Thymus (tissue), 11 donors: ENCODE measurements around the gene TSSC4. TPM values are rescaled to one million over a fixed set of nuclear protein-coding genes. Genes with fewer than 3 reads are reported as not detected.

Source experiments
- DNase-seq, 9 donors: peaks; one replicate each; pipeline ENCODE4 v3.0.0-alpha.2; 2013; ENCODE audit warnings: low spot score in 9 of 9, low read depth in 6 of 9, missing footprints in 1 of 9
- H3K27ac ChIP-seq, 2 donors: one replicate each; pipeline ENCODE4 v1.5.1; 2013; ENCODE audit warnings: control low read depth in 1 of 2, low read depth in 1 of 2, low read length in 1 of 2, mild to moderate bottlenecking in 1 of 2, moderate library complexity in 1 of 2
- H3K27me3 ChIP-seq, 2 donors: one replicate each; pipeline ENCODE4 v1.5.1; 2013; ENCODE audit warnings: low read length in 1 of 2; ENCODE audit not compliant: control insufficient read depth in 2 of 2, insufficient read depth in 1 of 2
- H3K36me3 ChIP-seq, 2 donors: one replicate each; pipeline ENCODE4 v1.5.1; 2013; ENCODE audit warnings: low read length in 1 of 2, mild to moderate bottlenecking in 1 of 2, moderate library complexity in 1 of 2; ENCODE audit not compliant: control insufficient read depth in 2 of 2, insufficient read depth in 2 of 2
- H3K4me1 ChIP-seq, 2 donors: one replicate each; pipeline ENCODE4 v1.5.1; 2013; ENCODE audit warnings: low read length in 2 of 2; ENCODE audit not compliant: control insufficient read depth in 2 of 2, insufficient read depth in 2 of 2
- H3K4me3 ChIP-seq, 2 donors: one replicate each; pipeline ENCODE4 v1.5.1; 2013; ENCODE audit warnings: low read length in 2 of 2, control low read depth in 1 of 2, mild to moderate bottlenecking in 1 of 2
- H3K9me3 ChIP-seq, 2 donors: one replicate each; pipeline ENCODE4 v1.5.1; 2013; ENCODE audit warnings: low read length in 1 of 2, mild to moderate bottlenecking in 1 of 2; ENCODE audit not compliant: control insufficient read depth in 2 of 2, insufficient read depth in 1 of 2
- WGBS: extraction: QIAGEN DNeasy Blood & Tissue Kit; methylation state at CpG from one replicate; pipeline ENCODE4 v1.1.7; 2013; 5-methylcytosine and 5-hydroxymethylcytosine counted together
- polyA plus RNA-seq: library from polyadenylated mRNA; stranded (reverse); fragments of 200-250 nt; gene quantifications from one replicate; pipeline ENCODE4 v1.2.3, GENCODE V29; 2013
- total RNA-seq: library from RNA; stranded (reverse); fragments of 120-200 nt; gene quantifications from one replicate; pipeline ENCODE4 v1.2.4, GENCODE V29; 2013
- donor health status: healthy.

The TSSC4 gene
- total and polyA plus RNA-seq, 2 donors = 56.8 to 62.0 TPM

- peaks cover 4 to 8% of the 10 kb centered on the region in 2 donors for H3K4me1 ChIP-seq
- H3K4me3 ChIP-seq = no peak overlapping the region
- 87% methylated on average over 6 of the region's 6 CpGs for WGBS
- no peaks in the 10 kb centered on the region for H3K9me3 ChIP-seq
- DNase-seq = no peak
- H3K27me3 ChIP-seq = peaks cover 0 to 20% of the 10 kb centered on the region in 2 donors
- no peak overlapping the region for H3K27ac ChIP-seq
- no peaks in the 10 kb centered on the region for H3K36me3 ChIP-seq
Observed at GRCh38 chr11:2451916-2452315, 51.4 kb downstream of the TSSC4 start.

- H3K36me3 ChIP-seq = no peaks in the 10 kb centered on the region
- peaks cover 0 to 4% of the 10 kb centered on the region in 2 donors for H3K4me1 ChIP-seq
- H3K9me3 ChIP-seq = no peaks in the 10 kb centered on the region
- peaks cover 0 to 15% of the 10 kb centered on the region in 2 donors for H3K27me3 ChIP-seq
- H3K27ac ChIP-seq = no peak overlapping the region
- no peak for DNase-seq
- WGBS = 91% methylated on average over 20 of the region's 20 CpGs
- no peak overlapping the region for H3K4me3 ChIP-seq
Observed at GRCh38 chr11:2452321-2453012, 51.9 kb downstream of the TSSC4 start.

- no peak for DNase-seq
- no peak overlapping the region for H3K4me3 ChIP-seq
- 97% methylated on average over 5 of the region's 5 CpGs for WGBS
- no peak overlapping the region for H3K27ac ChIP-seq
- H3K9me3 ChIP-seq = no peaks in the 10 kb centered on the region
- H3K36me3 ChIP-seq = no peaks in the 10 kb centered on the region
- H3K4me1 ChIP-seq = no peaks in the 10 kb centered on the region
- H3K27me3 ChIP-seq = peaks cover 0 to 7% of the 10 kb centered on the region in 2 donors
Observed at GRCh38 chr11:2453436-2453835, 52.9 kb downstream of the TSSC4 start.

Other genes with a start within 250 kb of the TSSC4 start
- gene INS, start 239.5 kb upstream of the TSSC4 start, total RNA-seq = 0.42 TPM
- gene INS, start 239.5 kb upstream of the TSSC4 start, polyA plus RNA-seq = 2.4 TPM
- gene TH, start 228.9 kb upstream of the TSSC4 start, total RNA-seq = 0.14 TPM
- 0.46 TPM for gene TH, start 228.9 kb upstream of the TSSC4 start, polyA plus RNA-seq
- gene ASCL2, start 130.2 kb upstream of the TSSC4 start, total RNA-seq = 2.5 TPM
- 1.6 TPM for gene ASCL2, start 130.2 kb upstream of the TSSC4 start, polyA plus RNA-seq
- gene C11orf21, start 98.8 kb upstream of the TSSC4 start, total RNA-seq = 2.4 TPM
- gene C11orf21, start 98.8 kb upstream of the TSSC4 start, polyA plus RNA-seq = 18.9 TPM
- 4.0 TPM for gene TSPAN32, start 98.7 kb upstream of the TSSC4 start, total RNA-seq
- gene TSPAN32, start 98.7 kb upstream of the TSSC4 start, polyA plus RNA-seq = 15.7 TPM
- 59.8 TPM for gene CD81, start 23.4 kb upstream of the TSSC4 start, total RNA-seq
- 179 TPM for gene CD81, start 23.4 kb upstream of the TSSC4 start, polyA plus RNA-seq
- 0.09 TPM for gene TRPM5, start 43.8 kb downstream of the TSSC4 start, total RNA-seq
- 0.55 TPM for gene TRPM5, start 43.8 kb downstream of the TSSC4 start, polyA plus RNA-seq
- gene KCNQ1, start 44.3 kb downstream of the TSSC4 start, total RNA-seq = 0.94 TPM
- gene KCNQ1, start 44.3 kb downstream of the TSSC4 start, polyA plus RNA-seq = 3.7 TPM